Measurements from ENCODE around the gene PCGF6. TPM values are rescaled to one million over a fixed set of nuclear protein-coding genes. Genes with fewer than 3 reads are reported as not detected.
A peak's percentile ranks its signal among the peaks of the same experiment; 100 is the strongest.

The PCGF6 gene
- total and polyA plus RNA-seq, 2 experiments from 2014 or later, result 9.7 to 12.6 TPM

- H2AFZ ChIP-seq, result no peak overlapping the region
- no peak overlapping the region for H3K27ac ChIP-seq
- no peaks in the 10 kb centered on the region for H3K9me3 ChIP-seq (ENCODE audit: low read depth)
- no peaks in the 10 kb centered on the region for H4K20me1 ChIP-seq (ENCODE audit: insufficient read depth)
- no peak overlapping the region for H3K9ac ChIP-seq
- 20 to 23% methylated on average over 21 of the region's 21 CpGs for WGBS, 2 experiments (ENCODE audit: low coverage in 1 of 2, low lambda C conversion rate in 2 of 2, missing lambda C conversion rate in 2 of 2)
- DNase-seq, result no peak
- H3K4me2 ChIP-seq (ENCODE audit: unreplicated experiment), result no peak overlapping the region
- peaks cover 58% of the 10 kb centered on the region for H3K27me3 ChIP-seq (replicated peaks; ENCODE audit: insufficient read depth)
- TF ChIP-seq EZH2phosphoT487 (IDR thresholded peaks at IDR 0.05; ENCODE audit: insufficient read depth, low read depth) (no peak), EZH2 (IDR thresholded peaks at IDR 0.05; ENCODE audit: insufficient read depth, poor library complexity, severe bottlenecking) (no peak)
- H3K79me2 ChIP-seq (ENCODE audit: insufficient read depth), result no peaks in the 10 kb centered on the region
- no peak overlapping the region for H3K4me3 ChIP-seq
- in situ Hi-C loops (cut with MboI), result no loop called here
- no peaks in the 10 kb centered on the region for H3K9me2 ChIP-seq (ENCODE audit: insufficient read depth)
- H3K4me1 ChIP-seq (ENCODE audit: insufficient read depth), result peaks cover 13% of the 10 kb centered on the region; the same call in 1 of the 2 replicates
- H3F3A ChIP-seq (ENCODE audit: insufficient read depth), result peaks cover 7% of the 10 kb centered on the region
- no peaks in the 10 kb centered on the region for H3K36me3 ChIP-seq (ENCODE audit: low read depth)
These were observed 74.6 kb downstream of the PCGF6 start for GRCh38 chr10:103276251-103276895.

- Histone ChIP-seq H2AFZ (no peak overlapping the region), H3K4me2 (ENCODE audit: unreplicated experiment) (no peak overlapping the region), H3K9me3 (ENCODE audit: low read depth) (no peaks in the 10 kb centered on the region), H3K4me3 (no peak overlapping the region), H3K4me1 (ENCODE audit: insufficient read depth) (peaks cover 13% of the 10 kb centered on the region; the same call in 1 of the 2 replicates), H3K27ac (no peak overlapping the region), H4K20me1 (ENCODE audit: insufficient read depth) (no peaks in the 10 kb centered on the region), H3K9me2 (ENCODE audit: insufficient read depth) (no peaks in the 10 kb centered on the region), H3F3A (ENCODE audit: insufficient read depth) (peaks cover 7% of the 10 kb centered on the region), H3K27me3 (replicated peaks; ENCODE audit: insufficient read depth) (peaks cover 36% of the 10 kb centered on the region), H3K9ac (no peak overlapping the region), H3K79me2 (ENCODE audit: insufficient read depth) (no peaks in the 10 kb centered on the region), H3K36me3 (ENCODE audit: low read depth) (no peaks in the 10 kb centered on the region)
- DNase-seq, result peak; percentile 99
- no peak for TF ChIP-seq EZH2 (IDR thresholded peaks at IDR 0.05; ENCODE audit: insufficient read depth, poor library complexity, severe bottlenecking)
- TF ChIP-seq EZH2phosphoT487 (IDR thresholded peaks at IDR 0.05; ENCODE audit: insufficient read depth, low read depth), result peak; percentile 95
- in situ Hi-C loops (cut with MboI), result no loop called here
- 2 to 4% methylated on average over 4 of the region's 4 CpGs for WGBS, 2 experiments (ENCODE audit: low coverage in 1 of 2, low lambda C conversion rate in 2 of 2, missing lambda C conversion rate in 2 of 2)
These were observed 77.9 kb downstream of the PCGF6 start for GRCh38 chr10:103273041-103273441.

- H3K27me3 ChIP-seq (replicated peaks; ENCODE audit: insufficient read depth), result peaks cover 30% of the 10 kb centered on the region
- no peaks in the 10 kb centered on the region for H3K9me2 ChIP-seq (ENCODE audit: insufficient read depth)
- H3K9ac ChIP-seq, result no peak overlapping the region
- no peak overlapping the region for H2AFZ ChIP-seq
- H3K4me1 ChIP-seq (ENCODE audit: insufficient read depth), result no peaks in the 10 kb centered on the region
- in situ Hi-C loops (cut with MboI), result no loop called here
- no peaks in the 10 kb centered on the region for H3K9me3 ChIP-seq (ENCODE audit: low read depth)
- H3K36me3 ChIP-seq (ENCODE audit: low read depth), result no peaks in the 10 kb centered on the region
- no peaks in the 10 kb centered on the region for H4K20me1 ChIP-seq (ENCODE audit: insufficient read depth)
- TF ChIP-seq EZH2phosphoT487 (IDR thresholded peaks at IDR 0.05; ENCODE audit: insufficient read depth, low read depth), result no peak
- H3F3A ChIP-seq (ENCODE audit: insufficient read depth), result no peaks in the 10 kb centered on the region
- H3K4me3 ChIP-seq, result no peak overlapping the region
- peak; percentile 79 for DNase-seq
- H3K27ac ChIP-seq, result no peak overlapping the region
- 24 to 25% methylated on average over 11 of the region's 11 CpGs for WGBS, 2 experiments (ENCODE audit: low coverage in 1 of 2, low lambda C conversion rate in 2 of 2, missing lambda C conversion rate in 2 of 2)
- H3K79me2 ChIP-seq (ENCODE audit: insufficient read depth), result no peaks in the 10 kb centered on the region
- no peak overlapping the region for H3K4me2 ChIP-seq (ENCODE audit: unreplicated experiment)
These were observed 85.1 kb downstream of the PCGF6 start for GRCh38 chr10:103265717-103266329.

GRCh38 chr10:103262229-103262628, 88.7 kb downstream of the PCGF6 start:
- no peaks in the 10 kb centered on the region for H3K9me2 ChIP-seq (ENCODE audit: insufficient read depth)
- DNase-seq, result peak; percentile 34
- TF ChIP-seq EZH2phosphoT487 (IDR thresholded peaks at IDR 0.05; ENCODE audit: insufficient read depth, low read depth), result no peak
- TF ChIP-seq EZH2 (IDR thresholded peaks at IDR 0.05; ENCODE audit: insufficient read depth, poor library complexity, severe bottlenecking), result no peak

More at GRCh38 chr10:103262229-103262628, 88.7 kb downstream of the PCGF6 start:
- H2AFZ ChIP-seq, result no peak overlapping the region
- H3K9ac ChIP-seq, result no peak overlapping the region
- H3K27ac ChIP-seq, result no peak overlapping the region
- H3K27me3 ChIP-seq (replicated peaks; ENCODE audit: insufficient read depth), result peaks cover 19% of the 10 kb centered on the region
- H3K4me2 ChIP-seq (ENCODE audit: unreplicated experiment), result no peak overlapping the region
- no peaks in the 10 kb centered on the region for H3K4me1 ChIP-seq (ENCODE audit: insufficient read depth)
- no peaks in the 10 kb centered on the region for H3K9me3 ChIP-seq (ENCODE audit: low read depth)
- H3K36me3 ChIP-seq (ENCODE audit: low read depth), result no peaks in the 10 kb centered on the region
- no peaks in the 10 kb centered on the region for H3F3A ChIP-seq (ENCODE audit: insufficient read depth)
- in situ Hi-C loops (cut with MboI), result no loop called here
- H3K4me3 ChIP-seq, result no peak overlapping the region
- H4K20me1 ChIP-seq (ENCODE audit: insufficient read depth), result no peaks in the 10 kb centered on the region
- H3K79me2 ChIP-seq (ENCODE audit: insufficient read depth), result no peaks in the 10 kb centered on the region
- WGBS, 2 experiments (ENCODE audit: low coverage in 1 of 2, low lambda C conversion rate in 2 of 2, missing lambda C conversion rate in 2 of 2), result 50 to 57% methylated on average over 3 of the region's 3 CpGs
